Lower leg skin (tissue), 3 donors: ENCODE results near the gene CACNA1D.

Source experiments
- POLR2A ChIP-seq, 2 donors: fragments of 450-650 bp; IDR thresholded peaks; one replicate each; pipeline ENCODE4 v1.6.1; 2016 to 2017; ENCODE audit warnings: antibody characterized with exemption in 2 of 2, mild to moderate bottlenecking in 1 of 2, moderate library complexity in 1 of 2
- TF ChIP-seq, protein P1 (sequence below), 3 donors: fragments of 450-650 bp; IDR thresholded peaks; one replicate each; pipeline ENCODE4 v1.5.1; 2016; ENCODE audit warnings: antibody characterized with exemption in 3 of 3, mild to moderate bottlenecking in 3 of 3, moderate library complexity in 2 of 3

- TF ChIP-seq, protein P1, sequence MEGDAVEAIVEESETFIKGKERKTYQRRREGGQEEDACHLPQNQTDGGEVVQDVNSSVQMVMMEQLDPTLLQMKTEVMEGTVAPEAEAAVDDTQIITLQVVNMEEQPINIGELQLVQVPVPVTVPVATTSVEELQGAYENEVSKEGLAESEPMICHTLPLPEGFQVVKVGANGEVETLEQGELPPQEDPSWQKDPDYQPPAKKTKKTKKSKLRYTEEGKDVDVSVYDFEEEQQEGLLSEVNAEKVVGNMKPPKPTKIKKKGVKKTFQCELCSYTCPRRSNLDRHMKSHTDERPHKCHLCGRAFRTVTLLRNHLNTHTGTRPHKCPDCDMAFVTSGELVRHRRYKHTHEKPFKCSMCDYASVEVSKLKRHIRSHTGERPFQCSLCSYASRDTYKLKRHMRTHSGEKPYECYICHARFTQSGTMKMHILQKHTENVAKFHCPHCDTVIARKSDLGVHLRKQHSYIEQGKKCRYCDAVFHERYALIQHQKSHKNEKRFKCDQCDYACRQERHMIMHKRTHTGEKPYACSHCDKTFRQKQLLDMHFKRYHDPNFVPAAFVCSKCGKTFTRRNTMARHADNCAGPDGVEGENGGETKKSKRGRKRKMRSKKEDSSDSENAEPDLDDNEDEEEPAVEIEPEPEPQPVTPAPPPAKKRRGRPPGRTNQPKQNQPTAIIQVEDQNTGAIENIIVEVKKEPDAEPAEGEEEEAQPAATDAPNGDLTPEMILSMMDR (IDR thresholded peaks at IDR 0.05): no peak
- TF ChIP-seq POLR2A (IDR thresholded peaks at IDR 0.05): no peak
These were observed 12.3 kb downstream of the CACNA1D start for GRCh38 chr3:53506763-53507145.
